Esophagus squamous epithelium (tissue), 4 donors: ENCODE results near the gene LENG9.

ENCODE experiments used
- CTCF ChIP-seq, 6 experiments: fragments of 450-650 bp in 4 of 6; fragments of 200-600 bp in 2 of 6; sonication (generic) in 2 of 6; IDR thresholded peaks; one replicate each; pipeline ENCODE4 v1.5.1; 2016 to 2019; ENCODE audit warnings: antibody characterized with exemption in 6 of 6, mild to moderate bottlenecking in 4 of 6, moderate library complexity in 4 of 6
- POLR2A ChIP-seq, 4 donors: fragments of 450-650 bp; IDR thresholded peaks; one replicate each; pipeline ENCODE4 v1.6.1; 2017; ENCODE audit warnings: antibody characterized with exemption in 4 of 4, mild to moderate bottlenecking in 4 of 4, moderate library complexity in 3 of 4

GRCh38 chr19:54464044-54464629 lies 559 bp upstream of the LENG9 start:
- TF ChIP-seq CTCF (IDR thresholded peaks at IDR 0.05) (no peak), POLR2A (IDR thresholded peaks at IDR 0.05) (no peak)
